HG02763 (cell line): ENCODE results near the gene CALHM2.

Experiments
- ATAC-seq: cut with Tn5 transposase; IDR thresholded peaks from one replicate; pipeline ENCODE4 v1.9.1; 2021; ENCODE audit warnings: mild to moderate bottlenecking, moderate library complexity; ENCODE audit not compliant: unreplicated experiment

The CALHM2 gene

GRCh38 chr10:103476046-103476768 lies 24.0 kb upstream of the CALHM2 start:
- ATAC-seq: no peak

DNA sequence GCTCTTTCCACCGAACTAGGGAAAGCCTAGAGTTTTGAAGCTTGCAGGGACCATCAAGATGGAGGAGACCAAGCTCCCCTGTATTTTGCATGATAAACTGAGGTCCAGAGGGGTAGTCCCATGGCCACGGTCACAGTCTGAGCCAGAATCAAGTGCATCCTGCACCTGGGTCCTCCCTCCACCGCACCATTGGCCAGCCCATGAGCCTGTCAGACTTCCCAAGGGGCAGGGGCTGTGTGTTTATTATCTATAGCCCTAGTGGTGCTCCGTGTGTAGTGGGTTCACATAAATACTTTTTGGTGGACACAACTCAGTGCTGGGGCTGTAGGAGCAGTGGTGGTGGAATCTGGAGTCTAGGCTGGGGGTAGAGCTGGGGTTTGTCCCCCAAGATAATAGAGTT lies 23.3 kb upstream of the CALHM2 start:
- ATAC-seq: no peak

- ATAC-seq: no peak
These were observed 21.9 kb upstream of the CALHM2 start for GRCh38 chr10:103474077-103474476.

GRCh38 chr10:103473261-103473671 lies 21.1 kb upstream of the CALHM2 start:
- no peak for ATAC-seq

DNA sequence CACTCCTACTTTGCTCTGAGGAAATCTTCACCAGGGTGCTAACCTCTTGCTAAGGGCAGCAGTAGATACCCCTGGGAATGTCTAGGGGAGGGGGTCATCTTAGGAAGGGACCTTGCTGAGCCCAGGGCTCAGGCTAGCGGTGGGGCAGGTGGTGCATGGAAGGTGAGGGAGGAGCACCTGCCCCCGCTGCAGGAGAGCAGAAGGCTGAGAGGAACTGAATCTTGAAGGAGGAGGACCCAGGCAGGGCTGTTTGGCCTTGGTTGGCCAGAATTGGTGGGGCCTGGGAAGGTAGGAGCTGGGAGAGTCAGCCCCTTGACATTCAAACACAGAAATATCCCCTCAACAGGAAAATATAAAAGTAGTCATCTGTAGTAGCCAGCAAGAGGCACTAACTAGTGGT lies 19.8 kb upstream of the CALHM2 start:
- ATAC-seq: peak; percentile 32

GRCh38 chr10:103470761-103471653 lies 18.8 kb upstream of the CALHM2 start:
- ATAC-seq: peak; percentile 75

DNA sequence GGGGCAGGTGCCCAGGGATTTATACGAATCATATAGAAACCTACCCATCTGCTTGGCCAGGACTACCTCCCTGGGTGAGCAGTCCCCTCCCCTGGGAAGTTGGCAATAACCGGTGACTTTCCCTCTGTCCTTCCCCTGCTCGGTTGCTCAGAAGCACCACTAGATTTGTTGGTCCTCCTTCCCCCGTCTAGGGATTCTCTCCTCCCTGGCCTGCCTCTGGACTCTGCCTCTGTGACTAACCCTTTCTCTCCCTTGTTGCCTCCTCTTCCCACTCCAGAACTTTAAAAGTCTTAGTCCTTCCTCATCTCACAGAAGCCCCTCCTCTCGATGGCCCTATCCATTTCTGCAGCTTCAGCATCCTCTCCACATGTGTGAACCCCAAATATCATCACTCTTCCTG lies 17.0 kb upstream of the CALHM2 start:
- ATAC-seq: no peak

DNA sequence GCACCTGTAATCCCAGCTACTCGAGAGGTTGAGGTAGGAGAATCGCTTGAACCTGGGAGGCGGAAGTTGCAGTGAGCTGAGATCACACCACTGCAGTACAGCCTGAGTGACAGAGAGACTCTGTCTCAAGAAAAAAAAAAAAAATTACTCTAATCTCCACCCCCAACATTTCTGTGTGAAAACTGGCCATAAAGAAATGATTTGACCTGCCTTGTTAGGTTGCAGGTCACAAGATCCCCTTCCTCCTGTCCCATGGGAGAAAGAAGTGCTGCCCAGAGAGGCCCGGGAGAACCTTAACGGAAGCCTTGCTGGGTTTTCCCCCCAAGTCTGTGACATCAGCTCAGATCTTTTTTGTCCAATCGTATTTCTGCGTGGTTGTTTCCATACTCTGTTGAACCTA lies 15.2 kb upstream of the CALHM2 start:
- ATAC-seq: no peak

DNA sequence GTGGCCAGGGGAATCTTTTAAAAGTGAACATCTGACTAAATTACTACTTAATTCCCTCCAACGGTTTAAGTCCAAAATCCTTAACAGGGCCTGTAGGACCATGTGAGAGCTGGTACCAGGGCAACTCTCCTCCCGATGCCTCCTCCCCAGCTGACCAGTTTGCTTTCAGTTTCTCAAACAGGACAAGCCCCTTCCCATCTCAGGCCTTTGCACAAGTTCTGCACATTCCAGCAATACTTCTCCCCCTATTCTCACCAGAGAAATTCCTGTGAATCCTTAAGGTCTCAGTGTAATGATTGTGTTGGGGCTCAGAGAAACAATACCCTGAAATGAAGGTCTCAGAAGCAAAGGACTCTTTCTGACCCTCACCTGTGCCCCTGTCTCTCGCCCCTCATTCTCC lies 14.6 kb upstream of the CALHM2 start:
- ATAC-seq: no peak

DNA sequence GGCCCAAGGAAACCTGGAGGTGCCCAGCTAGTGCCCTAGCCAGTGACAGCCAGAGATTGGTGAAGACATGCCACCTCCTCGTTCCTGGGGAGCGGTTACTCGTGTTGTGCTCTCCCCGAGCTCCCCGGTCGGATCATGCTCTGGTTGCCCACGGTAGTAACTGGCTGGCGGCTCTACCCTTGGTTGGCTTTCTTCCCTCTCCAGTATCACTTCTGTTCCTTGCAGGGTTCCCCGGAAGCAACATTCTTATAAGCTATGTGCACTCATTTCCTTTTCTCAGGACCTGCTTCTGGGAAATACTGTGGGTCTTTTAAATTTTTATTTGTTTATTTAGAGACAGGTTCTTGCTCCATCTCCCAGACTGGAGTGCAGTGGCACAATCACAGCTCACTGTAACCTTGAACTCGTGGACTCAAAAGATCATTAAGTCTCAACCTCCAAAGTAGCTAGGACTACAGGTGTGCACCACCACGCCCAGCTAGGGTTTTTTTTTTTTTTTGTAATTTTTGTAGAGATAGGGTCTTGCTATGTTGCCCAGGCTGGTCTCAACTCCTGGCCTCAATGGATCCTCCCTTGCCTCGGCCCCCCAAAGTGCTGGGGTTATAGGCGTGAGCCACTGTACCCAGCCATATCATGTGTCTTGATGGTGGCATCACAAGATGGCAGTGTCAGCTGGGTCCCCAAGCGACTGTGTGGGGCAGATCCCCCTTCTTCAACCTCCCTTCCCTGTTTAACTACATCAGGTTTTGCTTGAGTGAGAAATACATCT lies 13.4 kb upstream of the CALHM2 start:
- ATAC-seq: no peak

- ATAC-seq: no peak
These were observed 11.3 kb upstream of the CALHM2 start for GRCh38 chr10:103463499-103463898.

DNA sequence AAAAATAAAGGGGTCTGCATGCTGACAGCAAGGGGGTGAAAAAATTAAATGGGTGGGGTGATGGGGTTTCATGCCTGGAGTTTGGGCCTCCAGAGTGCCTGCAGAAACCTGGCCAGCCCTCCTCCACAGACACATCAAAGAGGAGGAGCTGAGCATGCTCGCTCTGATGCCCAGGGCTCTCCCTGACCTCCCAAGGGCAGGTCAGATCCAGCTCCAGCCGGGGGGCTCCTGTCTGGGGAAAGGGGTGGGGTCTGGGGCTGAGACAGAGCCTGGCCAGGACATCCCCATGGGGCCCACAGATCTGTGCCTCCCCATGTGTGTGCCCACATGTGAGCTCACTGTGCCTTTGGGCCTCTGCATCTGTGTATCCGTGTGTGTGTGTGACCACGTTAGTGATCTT lies 7.4 kb upstream of the CALHM2 start:
- no peak for ATAC-seq

DNA sequence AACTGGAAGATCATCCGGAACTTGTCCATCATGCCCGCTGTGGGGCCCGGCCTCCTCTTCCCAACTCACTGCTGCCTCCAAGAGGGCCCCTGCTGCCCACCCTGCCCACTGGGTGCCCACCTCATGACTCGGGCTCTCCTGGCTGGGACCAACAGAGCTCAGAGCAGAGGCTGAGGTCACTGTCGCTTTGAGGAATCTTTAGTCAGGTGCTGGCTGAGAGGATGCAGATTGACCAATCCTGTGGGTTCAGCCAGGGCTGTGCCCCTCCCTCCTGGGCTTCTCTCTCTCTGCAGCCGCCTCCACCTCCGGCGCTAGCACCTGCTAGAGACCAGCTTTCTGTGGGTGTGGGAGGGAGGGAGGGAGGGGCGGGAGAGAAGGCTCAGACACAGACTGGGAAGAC lies 6.5 kb upstream of the CALHM2 start, which contains the start of gene CALHM1:
Gene CALHM1, minus strand, starts transcription at position 181 of the 400 bp plus-strand sequence. Its CDS starts 149 bp downstream, at position 32.
- peak; percentile 46 for ATAC-seq

- no peak for ATAC-seq
These were observed 5.9 kb upstream of the CALHM2 start for GRCh38 chr10:103457896-103458583.

DNA sequence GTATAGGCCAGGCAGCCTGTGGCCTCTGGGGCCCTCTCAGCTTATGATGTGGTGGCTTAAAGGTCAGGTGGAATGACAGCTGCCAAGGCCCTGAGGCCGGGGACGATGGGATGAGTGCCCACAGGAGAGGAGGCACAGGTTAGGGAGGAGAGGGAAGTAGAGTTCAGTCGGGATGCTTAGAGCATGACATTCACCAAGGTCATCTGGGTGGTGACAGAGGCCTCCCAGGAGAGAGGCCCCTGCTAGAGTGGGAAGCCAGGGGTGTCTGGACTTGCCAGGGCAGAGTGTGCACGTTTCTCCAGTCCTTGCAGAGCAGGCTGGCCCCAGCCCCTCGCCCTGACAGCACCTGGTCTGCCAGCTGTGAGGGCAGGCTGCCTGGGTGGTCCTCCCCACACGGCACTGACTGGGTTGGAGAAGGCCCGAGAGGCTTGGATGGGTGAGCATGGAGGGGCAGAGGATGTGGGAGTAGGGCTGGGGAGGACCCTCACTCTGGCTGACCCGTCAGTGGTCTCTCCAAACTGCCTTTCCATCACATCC lies 5.1 kb upstream of the CALHM2 start:
- no peak for ATAC-seq

GRCh38 chr10:103456074-103456660 lies 4.0 kb upstream of the CALHM2 start:
- ATAC-seq: no peak

DNA sequence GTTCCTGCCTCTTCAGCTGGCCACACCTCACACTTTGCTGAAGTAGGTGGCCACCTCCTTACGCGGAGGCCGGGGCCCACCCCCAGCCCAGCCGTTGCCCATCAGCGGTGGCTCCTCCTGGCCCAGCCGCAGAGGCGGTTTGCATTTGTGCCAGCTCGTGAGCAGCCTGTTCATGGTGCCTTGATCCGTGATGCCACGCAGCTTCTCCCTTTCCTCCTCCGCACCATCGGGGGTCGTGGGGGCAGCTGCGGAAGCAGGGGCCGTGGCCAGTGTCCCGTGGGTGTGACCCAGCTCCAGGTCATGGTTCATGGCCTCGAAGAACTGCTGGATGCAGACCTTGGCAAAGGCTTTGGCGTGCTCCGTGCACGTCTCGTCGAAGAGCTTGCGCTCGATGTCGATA lies 3.1 kb upstream of the CALHM2 start:
- ATAC-seq: no peak

DNA sequence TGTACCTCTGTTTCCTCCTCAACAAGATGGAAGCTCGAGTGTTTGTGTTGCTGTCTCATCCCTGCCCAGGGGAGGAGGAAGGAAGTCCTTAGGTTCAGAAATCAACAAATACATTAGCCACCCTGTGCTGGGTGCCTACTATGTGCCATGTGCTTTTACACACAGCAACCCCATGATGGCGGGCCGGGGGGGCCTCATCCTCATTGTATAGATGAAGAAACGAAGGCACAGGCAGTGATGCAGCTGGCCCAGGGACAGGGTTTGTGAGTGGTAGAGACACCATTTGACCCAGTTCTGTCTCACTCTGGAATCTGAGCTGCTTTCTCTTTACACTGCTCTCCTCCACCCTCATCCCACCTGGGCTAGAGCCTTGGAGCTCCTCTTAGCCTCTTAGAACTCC lies 1.9 kb upstream of the CALHM2 start:
- ATAC-seq: no peak

GRCh38 chr10:103452506-103453230 lies 498 bp upstream of the CALHM2 start:
- no peak for ATAC-seq
